PC-3 (cell line): ENCODE data around the gene CEP170B. TPM values are rescaled to one million over a fixed set of nuclear protein-coding genes. Genes with fewer than 3 reads are reported as not detected.

Source experiments
- ATAC-seq: fragments of 200-7000 bp; cut with Tn5 transposase; 2 replicates; pipeline ENCODE4 v1.9.1; 2020; ENCODE audit warnings: mild to moderate bottlenecking, moderate library complexity
- BruUV-seq: library from RNA; stranded (reverse); fragments of 400-500 nt; replicated peaks from 2 replicates; lab custom pipeline; 2021; lab: Mats Ljungman, UMichigan
- CTCF ChIA-PET: fragments of 300-600 bp; sonication (Branson Sonifier 250); formaldehyde crosslinking; loops from one replicate; lab custom pipeline; 2022; ENCODE audit warnings: antibody characterized with exemption; lab: Charles Lee
- POLR2A ChIA-PET: fragments of 300-600 bp; sonication (Branson Sonifier 250); formaldehyde crosslinking; loops from one replicate; lab custom pipeline; 2022; ENCODE audit warnings: antibody characterized with exemption; ENCODE audit not compliant: unreplicated experiment; lab: Charles Lee
- DNase-seq: peaks from one replicate; pipeline ENCODE4 v3.0.0-alpha.2; 2015
- H2AFZ ChIP-seq: fragments of 300-600 bp; sonication (generic); 2 replicates; pipeline ENCODE4 v1.6.0; 2016; ENCODE audit warnings: antibody characterized with exemption, low read length
- H3F3A ChIP-seq: fragments of 300-600 bp; sonication (generic); one replicate; pipeline ENCODE4 v1.6.0; 2017; ENCODE audit warnings: antibody characterized with exemption, low read length, control low read depth, mild to moderate bottlenecking; ENCODE audit not compliant: unreplicated experiment
- H3K27ac ChIP-seq: fragments of 300-600 bp; sonication (generic); 2 replicates; pipeline ENCODE4 v1.5.1; 2016; ENCODE audit warnings: mild to moderate bottlenecking, low read length
- H3K27me3 ChIP-seq: fragments of 300-600 bp; sonication (generic); 2 replicates; pipeline ENCODE4 v1.6.1; 2016; ENCODE audit warnings: low read length, mixed read lengths
- H3K36me3 ChIP-seq: fragments of 300-600 bp; sonication (generic); 2 replicates; pipeline ENCODE4 v1.6.1; 2016; ENCODE audit warnings: low read depth, mixed run types, low read length, mixed read lengths
- H3K4me1 ChIP-seq: fragments of 300-600 bp; sonication (generic); 2 replicates; pipeline ENCODE4 v1.5.1; 2016; ENCODE audit warnings: low read length; ENCODE audit not compliant: insufficient read depth
- H3K4me2 ChIP-seq: fragments of 300-600 bp; sonication (generic); 2 replicates; pipeline ENCODE4 v1.6.0; 2016; ENCODE audit warnings: low read length
- H3K4me3 ChIP-seq: fragments of 300-600 bp; sonication (generic); 2 replicates; pipeline ENCODE4 v1.5.1; 2016; ENCODE audit warnings: mild to moderate bottlenecking, low read length, mixed read lengths
- H3K79me2 ChIP-seq: fragments of 300-600 bp; sonication (generic); 2 replicates; pipeline ENCODE4 v1.6.1; 2017; ENCODE audit warnings: low read length, mixed read lengths
- H3K9ac ChIP-seq: fragments of 300-600 bp; sonication (generic); 2 replicates; pipeline ENCODE4 v1.6.0; 2016; ENCODE audit warnings: mild to moderate bottlenecking, low read length
- H3K9me2 ChIP-seq: fragments of 300-600 bp; sonication (generic); replicated peaks from 2 replicates; pipeline ENCODE4 v1.6.1; 2016; ENCODE audit warnings: mixed run types, low read length, mixed read lengths
- H3K9me3 ChIP-seq: fragments of 300-600 bp; sonication (generic); 2 replicates; pipeline ENCODE4 v1.6.1; 2016; ENCODE audit warnings: low read length, mixed read lengths
- H4K20me1 ChIP-seq: fragments of 300-600 bp; sonication (generic); 2 replicates; pipeline ENCODE4 v1.6.1; 2016; ENCODE audit warnings: low read length, mixed read lengths
- CTCF ChIP-seq: fragments of 300-600 bp; sonication (generic); conservative IDR thresholded peaks from 2 replicates; pipeline ENCODE4 v1.5.1; 2017; ENCODE audit warnings: antibody characterized with exemption, low read depth, mild to moderate bottlenecking, low read length
- EZH2 ChIP-seq: fragments of 300-600 bp; sonication (generic); IDR thresholded peaks from one replicate; pipeline ENCODE4 v1.6.1; 2017; ENCODE audit warnings: antibody characterized with exemption, mild to moderate bottlenecking, low read length; ENCODE audit not compliant: unreplicated experiment
- EZH2phosphoT487 ChIP-seq: fragments of 300-600 bp; sonication (generic); IDR thresholded peaks from 2 replicates; pipeline ENCODE4 v1.6.1; 2018; ENCODE audit warnings: mild to moderate bottlenecking, antibody characterized with exemption, low read length, borderline replicate concordance
- intact Hi-C: fragments of 100-400 bp; cut with micrococcal nuclease; formaldehyde crosslinking; loops from 2 replicates; pipeline ENCODE4 v1.9.0; 2023
- total RNA-seq: library from RNA; depleted of rRNA; stranded (reverse); fragments of >200 nt; gene quantifications from 2 replicates; pipeline ENCODE4 v1.2.3, GENCODE V29; 2014

CEP170B gene
- total RNA-seq, 1 experiment from 2014 or later: 33.2 TPM

- no TSS peak for BruUV-seq
- POLR2A ChIA-PET: no interaction called here
- Histone ChIP-seq H3K27me3 (peaks cover 32% of the 10 kb centered on the region), H3K9me3 (no peaks in the 10 kb centered on the region), H3K79me2 (no peaks in the 10 kb centered on the region), H3K36me3 (no peaks in the 10 kb centered on the region), H4K20me1 (no peaks in the 10 kb centered on the region), H3K4me1 (no peaks in the 10 kb centered on the region), H3K9ac (no peak overlapping the region), H3K9me2 (no peaks in the 10 kb centered on the region), H3F3A (no peaks in the 10 kb centered on the region), H3K4me2 (no peak overlapping the region), H3K27ac (no peak overlapping the region), H2AFZ (no peak overlapping the region), H3K4me3 (no peak overlapping the region)
- intact Hi-C loops: no loop called here
- DNase-seq (no peak), ATAC-seq (no peak)
- TF ChIP-seq CTCF (no peak), EZH2 (no peak), EZH2phosphoT487 (no peak)
- CTCF ChIA-PET: interaction anchor here (0.7 kb wide), 1 partner anchor 16 kb away, joined by 5 read pairs; no protein-coding TSS in a partner anchor
These were observed 22.1 kb upstream of the CEP170B start for GRCh38 chr14:104843006-104843405.

DNA sequence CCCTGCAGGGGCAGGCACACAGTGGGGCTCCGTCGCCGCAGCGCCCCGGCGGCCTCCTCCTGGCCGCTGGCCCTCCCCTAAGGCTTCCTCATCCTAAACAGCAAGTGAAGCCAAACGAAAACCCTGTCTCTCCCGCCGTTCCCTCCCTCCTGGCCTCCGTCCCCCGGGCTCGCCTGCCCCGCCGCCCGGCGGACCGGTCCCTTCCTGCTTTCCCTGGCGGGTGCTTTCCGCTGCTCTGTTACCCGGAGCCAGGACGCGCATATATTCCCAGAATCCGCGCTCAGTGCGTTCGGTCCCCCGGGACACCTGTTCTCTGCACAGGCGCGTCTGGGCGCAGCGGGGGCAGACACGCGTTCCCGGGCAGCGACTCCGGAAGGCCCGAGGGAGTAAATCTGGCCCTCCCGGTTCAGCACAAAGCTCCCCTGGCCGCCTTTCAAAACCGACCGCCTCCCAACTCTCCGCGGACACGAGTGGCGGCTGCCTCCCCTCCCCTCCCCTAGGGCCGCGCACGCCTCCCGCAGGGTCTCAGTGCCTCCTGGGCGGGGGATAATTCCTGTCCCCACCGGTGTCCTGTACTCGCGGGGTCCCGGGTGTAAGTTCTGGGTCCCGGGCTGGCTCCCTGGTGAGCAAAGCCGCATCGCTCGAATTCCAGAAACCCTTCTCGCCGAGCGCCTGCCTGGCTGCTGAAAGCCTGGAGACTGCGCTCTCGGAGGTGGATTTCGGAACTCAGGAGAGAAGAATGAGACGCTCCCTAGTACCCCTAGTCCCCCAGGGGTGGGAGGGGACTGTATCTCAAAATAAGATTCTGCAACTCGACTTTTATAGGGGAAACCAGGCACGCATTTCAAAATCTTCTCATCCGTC, 21.4 kb upstream of the CEP170B start:
- no peak overlapping the region for H3K27ac ChIP-seq
- peak; percentile 42 for ATAC-seq
- H3K4me2 ChIP-seq: peak overlapping the region; percentile 78
- no peaks in the 10 kb centered on the region for H3K36me3 ChIP-seq
- no peaks in the 10 kb centered on the region for H3K79me2 ChIP-seq
- no peaks in the 10 kb centered on the region for H3K9me3 ChIP-seq
- no peaks in the 10 kb centered on the region for H4K20me1 ChIP-seq
- H2AFZ ChIP-seq: peak overlapping the region; percentile 63
- ChIA-PET CTCF (no interaction called here), POLR2A (no interaction called here)
- intact Hi-C loops: no loop called here
- H3K4me1 ChIP-seq: no peaks in the 10 kb centered on the region
- TF ChIP-seq EZH2: peak; percentile 43
- TF ChIP-seq EZH2phosphoT487: no peak
- no TSS peak for BruUV-seq
- H3K9me2 ChIP-seq: no peaks in the 10 kb centered on the region
- no peak for DNase-seq
- H3K27me3 ChIP-seq: peaks cover 32% of the 10 kb centered on the region
- no peaks in the 10 kb centered on the region for H3F3A ChIP-seq
- H3K9ac ChIP-seq: no peak overlapping the region
- peak overlapping the region; percentile 51 for H3K4me3 ChIP-seq

DNA sequence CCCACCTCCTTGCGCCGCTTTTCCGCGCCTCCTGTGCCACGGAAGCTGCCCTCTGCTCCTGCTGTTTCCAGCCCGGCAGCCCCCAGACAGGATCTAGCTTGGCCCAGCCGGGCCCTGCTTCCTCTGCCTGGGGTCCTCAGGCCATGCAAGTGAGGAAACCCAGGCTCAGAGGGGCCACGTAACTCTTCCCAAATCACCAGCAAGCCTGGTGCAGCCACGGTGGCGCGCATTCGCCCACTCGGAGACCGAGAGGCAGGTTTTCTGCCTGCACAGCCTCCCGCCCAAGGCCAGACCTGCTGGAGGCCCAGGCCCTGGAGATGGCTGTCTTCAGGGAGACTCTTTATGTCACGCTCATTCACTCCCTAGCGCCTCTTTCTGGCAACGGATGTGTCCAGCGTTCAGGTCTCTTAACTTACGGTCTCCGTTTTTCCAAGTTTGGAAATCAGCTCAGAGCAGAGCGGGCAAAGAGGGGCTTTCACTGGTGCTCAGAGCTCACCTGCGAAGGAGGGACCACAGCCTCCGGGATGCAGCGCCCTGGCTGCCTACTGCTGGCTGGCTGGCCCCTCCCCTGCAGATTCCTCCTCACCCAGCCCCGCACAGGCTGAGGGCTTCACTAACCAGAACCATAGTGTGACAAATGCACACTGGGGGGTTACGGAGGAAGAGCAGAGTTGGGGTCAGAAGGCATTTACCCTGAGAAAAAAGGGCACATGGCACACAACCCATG, 20.6 kb upstream of the CEP170B start:
- Histone ChIP-seq H3K4me2 (peak overlapping the region; percentile 78), H3K4me3 (peak overlapping the region; percentile 51), H3K79me2 (no peaks in the 10 kb centered on the region), H3K9ac (no peak overlapping the region), H3K27me3 (peaks cover 32% of the 10 kb centered on the region), H3K9me3 (no peaks in the 10 kb centered on the region), H3K36me3 (no peaks in the 10 kb centered on the region), H3K4me1 (no peaks in the 10 kb centered on the region), H3F3A (no peaks in the 10 kb centered on the region), H4K20me1 (no peaks in the 10 kb centered on the region), H2AFZ (peak overlapping the region; percentile 63), H3K9me2 (no peaks in the 10 kb centered on the region), H3K27ac (no peak overlapping the region)
- peak; percentile 52 for ATAC-seq
- intact Hi-C loops: no loop called here
- TF ChIP-seq CTCF: no peak
- TF ChIP-seq EZH2phosphoT487: no peak
- no peak for TF ChIP-seq EZH2
- ChIA-PET CTCF (interaction anchor here (0.6 kb wide), 1 partner anchor 54 kb away, joined by 5 read pairs; no protein-coding TSS in a partner anchor), POLR2A (no interaction called here)
- DNase-seq: peak; percentile 28
- BruUV-seq: no TSS peak
